GM10266 (cell line): ENCODE measurements around the gene TPK1.

ENCODE experiments used
- DNase-seq: peaks from one replicate; pipeline ENCODE4 v3.0.0; 2012; ENCODE audit errors: extremely low spot score
- CTCF ChIP-seq: IDR thresholded peaks from 2 replicates; pipeline ENCODE4 v1.5.1; 2012; ENCODE audit warnings: mild to moderate bottlenecking, low read depth; ENCODE audit not compliant: control insufficient read depth, insufficient read depth; ENCODE audit errors: missing control alignments

The TPK1 gene

DNA sequence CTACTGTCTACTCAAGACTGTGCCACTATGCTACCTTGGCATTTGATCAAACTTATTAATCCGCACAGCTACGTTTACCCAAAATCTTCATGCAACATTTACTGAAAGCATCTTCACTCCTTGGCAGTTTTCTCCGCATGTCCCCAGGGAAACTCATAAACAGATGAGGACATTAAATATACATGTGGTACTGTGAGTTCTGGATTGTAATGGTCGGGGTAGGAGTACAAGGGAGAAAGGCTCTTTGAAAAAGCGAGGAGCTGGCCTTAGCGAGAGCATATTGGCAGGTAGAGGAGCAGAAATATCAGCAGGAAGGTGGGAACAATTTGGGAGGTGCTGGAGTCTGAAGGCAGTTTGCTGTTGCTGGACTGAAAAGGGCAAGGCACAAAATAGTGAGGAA lies 325.2 kb downstream of the TPK1 start:
- DNase-seq: no peak
- no peak for TF ChIP-seq CTCF

DNA sequence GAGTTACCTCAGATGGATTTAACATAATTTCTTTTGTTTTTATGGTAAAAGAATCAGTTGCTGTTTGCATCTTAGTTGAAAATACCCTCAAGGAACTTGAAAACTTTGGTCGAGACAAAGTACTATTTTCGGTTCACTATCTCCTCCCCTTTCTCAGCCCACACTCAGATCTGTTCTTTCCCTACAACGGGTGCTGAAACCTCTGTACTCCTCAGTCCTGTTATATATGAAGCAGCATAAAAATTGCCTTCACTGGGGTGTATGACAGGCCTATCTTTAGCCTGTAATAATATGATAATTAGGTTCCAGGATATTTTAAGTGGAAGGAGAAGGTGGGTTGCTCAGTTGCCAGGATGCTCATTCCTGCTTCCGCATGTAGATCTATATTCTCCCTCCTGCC lies 327.2 kb downstream of the TPK1 start:
- TF ChIP-seq CTCF: no peak
- peak; percentile 55 for DNase-seq

DNA sequence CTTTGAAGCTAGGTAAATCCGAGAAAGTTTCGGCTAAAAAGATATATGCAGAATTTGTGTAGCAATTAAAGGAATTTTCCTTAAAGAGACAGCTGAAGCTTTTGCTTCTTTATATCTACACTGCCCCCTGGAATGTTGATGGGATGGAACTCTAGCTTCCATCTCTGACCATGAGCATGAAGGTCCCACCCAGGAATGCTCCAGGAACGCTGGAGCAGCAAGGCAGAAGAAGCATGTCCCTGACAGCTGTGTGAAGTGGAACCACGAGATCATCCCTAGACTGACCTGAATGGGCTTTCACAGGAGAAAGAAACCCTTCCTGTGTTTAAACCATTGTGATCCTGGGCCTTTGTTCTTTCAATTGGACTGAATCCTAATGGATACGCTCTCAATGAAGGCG lies 332.6 kb downstream of the TPK1 start:
- TF ChIP-seq CTCF: no peak
- no peak for DNase-seq

DNA sequence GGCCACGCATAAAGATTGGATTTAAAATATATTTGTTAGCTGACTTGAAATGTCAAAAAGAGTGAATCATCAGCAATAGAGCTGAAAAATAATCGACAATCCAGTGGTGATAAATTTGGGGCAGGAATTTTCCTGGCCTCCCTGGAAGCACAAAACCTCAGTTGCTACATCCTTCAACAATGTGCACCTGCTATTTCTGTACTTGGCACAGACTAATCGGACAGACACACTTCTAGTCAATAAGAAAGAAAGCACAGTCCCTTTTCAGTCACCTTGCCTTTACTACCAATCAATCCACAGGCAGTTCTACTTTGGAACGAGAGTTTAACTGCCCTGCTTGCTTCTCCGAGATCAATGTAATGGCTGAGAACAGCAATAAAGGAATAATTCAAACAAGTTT lies 335.6 kb downstream of the TPK1 start:
- no peak for DNase-seq
- no peak for TF ChIP-seq CTCF

- DNase-seq: no peak
- TF ChIP-seq CTCF: no peak
These were observed 338.6 kb downstream of the TPK1 start for GRCh38 chr7:144497282-144497681.

DNA sequence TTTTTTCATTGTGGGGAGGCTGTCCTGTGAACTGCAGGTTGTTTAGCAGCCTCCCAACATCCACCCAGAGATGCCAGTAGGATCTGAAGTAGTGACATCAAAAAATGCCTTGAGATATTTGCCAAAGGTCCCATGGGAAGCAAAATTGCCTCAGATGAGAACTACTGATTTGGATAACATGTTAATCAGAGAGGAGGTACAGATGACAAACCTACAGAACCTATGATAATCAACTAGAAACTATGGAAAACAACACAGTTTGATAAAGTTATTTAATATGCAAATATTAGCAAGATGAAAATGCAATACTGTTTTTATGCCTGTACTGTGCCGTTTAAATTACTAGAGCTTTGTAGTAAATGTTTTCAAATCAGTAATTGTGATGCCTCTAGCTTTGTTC lies 341.5 kb downstream of the TPK1 start:
- TF ChIP-seq CTCF: no peak
- no peak for DNase-seq

- DNase-seq: no peak
- TF ChIP-seq CTCF: no peak
These were observed 346.3 kb downstream of the TPK1 start for GRCh38 chr7:144489504-144489903.
